Measurements from ENCODE around the gene NTN5. TPM values are rescaled to one million over a fixed set of nuclear protein-coding genes. Genes with fewer than 3 reads are reported as not detected.

NTN5 gene
- total and polyA plus RNA-seq, 9 of the 15 experiments (the other 6 are each of a cell fraction or from before 2014, with no cell fraction given), result not detected

- no peak for TF ChIP-seq MTA3 (IDR thresholded peaks at IDR 0.05; ENCODE audit: borderline replicate concordance)
- TF ChIP-seq CTCFL (IDR thresholded peaks at IDR 0.05; ENCODE audit: borderline replicate concordance, insufficient read depth, low read depth, low read length, poor library complexity, severe bottlenecking), result no peak
- no peak for TF ChIP-seq ATF1 (CRISPR knock-in tag; IDR thresholded peaks at IDR 0.05)
- TF ChIP-seq ATF1 (tag; IDR thresholded peaks at IDR 0.05), result no peak
- TF ChIP-seq SUPT5H (IDR thresholded peaks at IDR 0.05), result peak; percentile 89
- peak; percentile 59 to 83; a peak in 3 of 4 replicates for TF ChIP-seq FOXA3 (CRISPR knock-in tag; conservative IDR thresholded peaks at IDR 0.05 in 1 of 2, IDR thresholded peaks at IDR 0.05 in 1 of 2)
- TF ChIP-seq ELF1 (tag; IDR thresholded peaks at IDR 0.05), result no peak
- TF ChIP-seq, protein P1, sequence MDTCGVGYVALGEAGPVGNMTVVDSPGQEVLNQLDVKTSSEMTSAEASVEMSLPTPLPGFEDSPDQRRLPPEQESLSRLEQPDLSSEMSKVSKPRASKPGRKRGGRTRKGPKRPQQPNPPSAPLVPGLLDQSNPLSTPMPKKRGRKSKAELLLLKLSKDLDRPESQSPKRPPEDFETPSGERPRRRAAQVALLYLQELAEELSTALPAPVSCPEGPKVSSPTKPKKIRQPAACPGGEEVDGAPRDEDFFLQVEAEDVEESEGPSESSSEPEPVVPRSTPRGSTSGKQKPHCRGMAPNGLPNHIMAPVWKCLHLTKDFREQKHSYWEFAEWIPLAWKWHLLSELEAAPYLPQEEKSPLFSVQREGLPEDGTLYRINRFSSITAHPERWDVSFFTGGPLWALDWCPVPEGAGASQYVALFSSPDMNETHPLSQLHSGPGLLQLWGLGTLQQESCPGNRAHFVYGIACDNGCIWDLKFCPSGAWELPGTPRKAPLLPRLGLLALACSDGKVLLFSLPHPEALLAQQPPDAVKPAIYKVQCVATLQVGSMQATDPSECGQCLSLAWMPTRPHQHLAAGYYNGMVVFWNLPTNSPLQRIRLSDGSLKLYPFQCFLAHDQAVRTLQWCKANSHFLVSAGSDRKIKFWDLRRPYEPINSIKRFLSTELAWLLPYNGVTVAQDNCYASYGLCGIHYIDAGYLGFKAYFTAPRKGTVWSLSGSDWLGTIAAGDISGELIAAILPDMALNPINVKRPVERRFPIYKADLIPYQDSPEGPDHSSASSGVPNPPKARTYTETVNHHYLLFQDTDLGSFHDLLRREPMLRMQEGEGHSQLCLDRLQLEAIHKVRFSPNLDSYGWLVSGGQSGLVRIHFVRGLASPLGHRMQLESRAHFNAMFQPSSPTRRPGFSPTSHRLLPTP (IDR thresholded peaks at IDR 0.05; ENCODE audit: borderline replicate concordance, extremely low read depth, insufficient read length), result no peak
- TF ChIP-seq, protein P2, sequence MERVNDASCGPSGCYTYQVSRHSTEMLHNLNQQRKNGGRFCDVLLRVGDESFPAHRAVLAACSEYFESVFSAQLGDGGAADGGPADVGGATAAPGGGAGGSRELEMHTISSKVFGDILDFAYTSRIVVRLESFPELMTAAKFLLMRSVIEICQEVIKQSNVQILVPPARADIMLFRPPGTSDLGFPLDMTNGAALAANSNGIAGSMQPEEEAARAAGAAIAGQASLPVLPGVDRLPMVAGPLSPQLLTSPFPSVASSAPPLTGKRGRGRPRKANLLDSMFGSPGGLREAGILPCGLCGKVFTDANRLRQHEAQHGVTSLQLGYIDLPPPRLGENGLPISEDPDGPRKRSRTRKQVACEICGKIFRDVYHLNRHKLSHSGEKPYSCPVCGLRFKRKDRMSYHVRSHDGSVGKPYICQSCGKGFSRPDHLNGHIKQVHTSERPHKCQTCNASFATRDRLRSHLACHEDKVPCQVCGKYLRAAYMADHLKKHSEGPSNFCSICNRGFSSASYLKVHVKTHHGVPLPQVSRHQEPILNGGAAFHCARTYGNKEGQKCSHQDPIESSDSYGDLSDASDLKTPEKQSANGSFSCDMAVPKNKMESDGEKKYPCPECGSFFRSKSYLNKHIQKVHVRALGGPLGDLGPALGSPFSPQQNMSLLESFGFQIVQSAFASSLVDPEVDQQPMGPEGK (CRISPR knock-in tag; IDR thresholded peaks at IDR 0.05; ENCODE audit: borderline replicate concordance), result no peak
- no peak for TF ChIP-seq ZNF592 (IDR thresholded peaks at IDR 0.05)
- no peak for TF ChIP-seq JUNB (CRISPR knock-in tag; conservative IDR thresholded peaks at IDR 0.05)
- no peak for TF ChIP-seq NR0B1 (IDR thresholded peaks at IDR 0.05; ENCODE audit: partially characterized antibody)
- peak; percentile 67 for TF ChIP-seq RBFOX2 (IDR thresholded peaks at IDR 0.05; ENCODE audit: low read depth, low read length)
Measured at GRCh38 chr19:48614436-48615230, 58.2 kb downstream of the NTN5 start, which contains the start of gene FAM83E (continued).
